Stimulated activated CD4-positive, alpha-beta T cell treated with anti-CD3 and anti-CD28 coated beads, Interleukin-1b, Interleukin-23, amount 100 ng/mL, for 24 hours (primary cell): ENCODE measurements around the gene CFAP57.
A peak's percentile ranks its signal among the peaks of the same experiment; 100 is the strongest.
"Not testable (repeated sequence)": the region's sequence is repeated elsewhere in the genome, so short reads cannot be mapped to it uniquely, and the experiment has no call there.

Experiments used
- DNase-seq, 4 experiments: peaks; one replicate each; pipeline ENCODE4 v3.0.0-alpha.2; 2020; ENCODE audit warnings: low read depth in 4 of 4, low spot score in 1 of 4

The CFAP57 gene

DNA sequence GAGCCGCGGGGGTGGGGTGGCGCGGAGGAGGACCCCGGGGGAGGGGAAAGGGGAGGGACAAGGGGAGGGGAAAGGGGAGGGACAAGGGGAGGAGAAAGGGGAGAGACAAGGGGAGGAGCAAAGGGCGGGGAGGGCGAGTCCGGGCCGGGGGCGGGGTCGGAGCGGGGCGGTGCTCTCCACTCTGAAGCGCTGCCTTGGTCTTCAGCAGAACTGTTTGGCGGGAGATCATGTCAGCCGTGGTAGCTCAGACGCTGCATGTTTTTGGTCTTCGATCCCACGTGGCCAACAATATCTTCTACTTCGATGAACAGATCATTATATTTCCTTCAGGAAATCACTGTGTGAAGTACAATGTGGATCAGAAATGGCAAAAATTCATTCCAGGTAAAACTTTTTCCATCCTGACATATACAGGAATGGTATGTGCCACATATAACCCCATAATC is 420 bp downstream of the CFAP57 start:
- DNase-seq, result peak; percentile 59 to 84 (median 75)

DNA sequence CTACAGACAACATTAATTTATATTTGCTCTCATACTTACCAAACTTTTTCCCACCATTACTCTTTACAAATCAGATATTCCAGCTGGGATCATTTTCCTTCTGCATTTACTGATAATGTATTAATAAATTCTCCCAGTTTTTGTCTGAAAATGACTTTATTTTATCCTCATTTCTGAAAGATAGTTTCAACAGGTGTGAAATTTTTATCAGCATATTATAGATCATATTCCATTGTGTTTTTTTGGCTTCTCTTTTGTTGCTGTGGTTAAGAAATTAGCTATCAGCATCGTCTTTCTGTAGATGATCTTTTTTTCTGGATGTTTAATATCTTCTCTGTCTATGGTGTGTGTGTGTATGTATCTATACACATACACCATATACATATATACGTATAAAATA is 2.7 kb downstream of the CFAP57 start:
- no peak for DNase-seq

DNA sequence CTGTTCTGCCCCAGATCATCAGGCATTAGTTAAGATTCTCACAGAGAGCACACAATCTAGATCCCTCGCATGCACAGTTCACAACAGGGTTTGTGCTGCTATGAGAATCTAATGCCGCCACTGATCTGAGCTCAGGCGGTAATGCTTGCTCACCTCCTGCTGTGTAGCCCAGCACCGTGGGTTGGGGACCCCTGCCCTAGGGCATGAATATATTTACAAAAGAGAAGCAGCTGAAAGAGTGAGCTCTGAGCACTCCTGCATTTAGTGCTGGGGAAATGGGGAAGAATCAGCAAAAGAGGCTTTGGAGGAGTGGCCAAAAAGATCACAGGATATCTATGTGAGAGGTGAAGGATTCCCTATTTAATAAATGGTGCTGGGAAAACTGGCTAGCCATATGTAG is 5.6 kb downstream of the CFAP57 start:
- no peak for DNase-seq

DNA sequence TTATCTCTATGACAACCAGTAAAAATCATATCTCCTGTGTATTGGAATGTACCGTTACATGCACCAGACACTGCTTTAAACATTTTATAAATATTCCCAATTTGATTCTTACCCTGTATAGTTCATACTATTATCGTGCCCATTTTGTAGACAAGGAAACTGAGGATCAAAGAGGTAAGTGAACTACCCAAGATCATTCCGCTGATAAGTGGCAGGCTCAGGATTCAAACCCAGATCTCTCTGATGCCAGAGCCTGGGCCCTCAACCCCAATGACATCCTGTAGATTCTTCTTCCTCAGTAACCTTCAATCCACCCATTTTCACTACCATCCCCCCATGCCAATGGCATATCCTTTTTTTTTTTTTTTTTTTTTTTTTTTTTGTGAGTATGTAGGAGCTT is 12.3 kb downstream of the CFAP57 start:
- no peak for DNase-seq

DNA sequence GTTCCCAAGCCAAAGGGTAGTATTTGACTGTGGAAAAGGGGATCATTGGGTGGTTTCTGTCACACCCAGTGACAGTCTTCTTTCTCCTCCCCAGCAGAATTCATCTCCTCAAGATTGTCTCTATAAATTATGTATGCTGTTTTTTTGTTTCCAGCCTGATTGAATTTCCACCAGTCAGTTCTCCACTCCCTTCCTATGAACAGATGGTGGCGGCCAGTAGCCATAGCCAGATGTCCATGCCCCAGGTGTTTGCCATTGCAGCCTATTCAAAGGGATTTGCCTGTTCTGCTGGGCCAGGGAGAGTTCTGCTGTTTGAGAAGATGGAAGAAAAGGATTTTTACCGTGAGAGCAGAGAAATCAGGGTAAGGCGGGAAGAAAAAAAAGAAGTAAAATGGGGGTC is 12.9 kb downstream of the CFAP57 start:
- no peak for DNase-seq

DNA sequence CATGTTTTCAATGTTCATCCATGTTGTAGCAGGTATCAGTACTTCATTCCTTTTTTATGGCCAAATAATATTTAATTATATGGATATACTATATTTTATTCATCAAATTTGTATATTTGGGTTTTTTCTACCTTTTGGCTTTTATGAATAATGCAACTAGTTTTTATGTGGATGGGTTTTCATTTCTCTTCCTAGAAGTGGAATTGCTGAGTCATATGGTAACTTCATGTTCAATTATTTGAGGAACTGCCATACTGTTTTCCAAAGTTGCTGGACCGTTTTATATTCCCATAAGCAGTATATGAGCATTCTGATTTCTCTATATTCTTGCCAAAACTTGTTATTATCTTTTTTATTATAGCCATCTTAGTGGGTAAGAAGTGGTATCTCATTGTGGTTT is 16.0 kb downstream of the CFAP57 start:
- no peak for DNase-seq

DNA sequence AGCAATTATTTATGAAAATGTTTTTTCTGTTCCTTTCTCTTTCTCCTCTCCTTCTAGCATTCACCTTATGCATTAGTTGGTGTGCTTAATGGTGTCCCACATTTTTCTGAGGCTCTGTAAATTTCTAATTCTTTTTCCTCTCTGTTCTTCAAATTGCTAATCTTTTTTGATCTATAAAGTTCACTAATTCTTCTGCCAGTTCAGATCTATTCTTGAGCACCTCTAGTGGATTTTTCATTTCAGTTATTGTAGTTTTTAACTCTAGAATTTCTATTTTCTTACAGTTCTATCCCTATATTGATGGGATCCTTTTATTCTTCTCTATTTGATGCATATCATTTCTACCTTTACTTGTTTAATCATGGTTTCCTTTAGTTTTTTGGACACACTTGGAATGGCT is 22.4 kb downstream of the CFAP57 start:
- no peak for DNase-seq

DNA sequence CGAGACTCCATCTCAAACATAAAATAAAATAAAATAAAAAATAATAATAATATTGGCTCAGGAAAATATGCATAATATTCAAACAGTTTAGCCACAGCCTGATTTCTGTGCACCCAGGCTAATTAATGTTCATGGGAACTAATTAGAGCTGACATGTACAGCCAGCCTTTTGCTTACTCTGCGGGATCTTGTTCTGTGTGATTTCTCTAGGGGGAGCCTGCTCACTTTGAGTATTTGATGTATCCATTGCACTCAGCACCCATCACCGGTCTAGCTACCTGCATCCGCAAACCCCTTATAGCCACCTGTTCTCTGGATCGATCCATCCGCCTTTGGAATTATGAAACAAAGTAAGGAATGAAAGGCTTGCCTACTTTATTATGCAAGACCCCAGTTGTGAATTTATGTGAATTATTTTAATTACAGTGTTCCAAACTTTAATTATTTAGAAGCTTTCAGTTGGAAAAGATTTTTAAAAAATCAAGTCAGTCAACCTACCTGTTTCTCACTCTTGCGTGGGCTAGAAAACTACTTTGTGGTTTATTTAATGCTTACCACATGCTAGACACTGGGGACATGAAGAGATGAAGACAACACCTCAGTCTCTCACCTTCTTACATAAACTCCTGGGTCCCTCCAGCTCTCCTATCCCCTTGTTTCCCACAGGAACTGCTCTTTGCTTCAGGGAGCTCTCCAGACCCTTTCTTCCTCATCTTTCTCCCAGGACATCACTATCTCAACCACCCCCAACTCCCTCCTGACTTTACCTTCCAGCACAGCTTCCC is 25.4 kb downstream of the CFAP57 start:
- DNase-seq, result no peak

DNA sequence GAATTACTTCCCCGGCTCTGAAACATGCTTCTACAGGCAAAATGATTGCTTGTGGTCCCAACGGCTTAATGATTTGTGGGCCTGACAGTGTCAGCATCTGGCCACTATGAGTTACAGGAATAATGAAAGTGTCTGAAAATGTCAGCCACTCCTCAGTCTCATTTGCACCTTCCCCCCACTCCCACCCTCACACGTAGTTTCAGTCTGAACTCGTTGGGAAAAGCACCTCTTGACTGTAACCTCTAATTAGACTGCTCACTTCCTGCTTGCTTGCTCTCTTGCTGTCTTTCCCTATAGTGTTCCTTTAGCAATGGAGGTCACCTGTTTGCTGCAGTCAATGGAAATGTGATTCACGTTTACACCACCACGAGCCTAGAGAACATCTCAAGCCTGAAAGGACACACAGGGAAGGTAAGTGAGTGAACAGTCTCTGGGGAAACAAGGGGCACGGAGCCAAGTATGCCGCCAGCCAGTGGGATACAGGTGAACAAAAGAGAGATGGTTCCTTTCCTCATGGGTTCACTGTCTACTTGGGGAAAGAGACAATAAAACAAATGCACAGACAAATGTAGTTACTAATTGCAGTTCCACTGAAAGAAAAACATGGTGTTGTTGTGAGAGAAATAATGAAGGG is 27.1 kb downstream of the CFAP57 start:
- DNase-seq, result no peak

DNA sequence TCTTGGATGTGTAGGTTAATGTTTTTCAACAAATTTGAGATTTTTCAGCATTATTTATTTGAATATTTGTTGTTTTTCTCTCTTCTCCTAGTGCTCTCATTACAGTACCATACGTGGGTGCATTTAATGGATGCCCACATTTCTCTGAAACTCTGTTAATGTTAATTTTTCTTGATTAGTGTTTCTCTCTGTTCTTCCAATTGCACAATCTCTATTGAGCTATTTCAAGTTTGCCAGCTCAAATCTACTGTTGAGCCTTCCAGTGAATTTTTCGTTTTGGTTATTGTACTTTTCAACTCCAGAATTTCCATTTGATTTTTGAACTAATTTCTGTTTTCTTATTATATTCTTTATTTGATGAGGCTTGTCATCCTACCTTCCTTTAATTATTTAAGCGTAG is 31.7 kb downstream of the CFAP57 start:
- no peak for DNase-seq

DNA sequence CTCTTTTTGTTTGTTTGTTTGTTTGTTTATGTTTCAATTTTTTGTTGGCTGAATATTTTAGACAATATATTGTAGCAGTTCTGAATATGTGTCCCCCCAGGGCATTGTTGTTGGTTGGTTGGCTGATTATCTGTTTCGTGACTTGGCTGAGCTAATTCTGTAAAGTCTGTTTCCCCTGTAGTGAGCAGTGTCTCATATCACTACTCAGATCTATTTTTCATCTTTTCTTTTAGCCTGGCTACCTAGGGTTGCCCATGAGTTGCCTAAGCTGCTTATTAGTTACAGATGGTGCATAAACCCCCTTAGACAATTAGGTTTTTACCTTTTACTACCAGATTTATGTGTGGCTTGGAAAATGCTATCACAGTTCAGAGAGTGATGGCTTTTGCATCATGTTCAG is 32.3 kb downstream of the CFAP57 start:
- DNase-seq, result no peak

DNA sequence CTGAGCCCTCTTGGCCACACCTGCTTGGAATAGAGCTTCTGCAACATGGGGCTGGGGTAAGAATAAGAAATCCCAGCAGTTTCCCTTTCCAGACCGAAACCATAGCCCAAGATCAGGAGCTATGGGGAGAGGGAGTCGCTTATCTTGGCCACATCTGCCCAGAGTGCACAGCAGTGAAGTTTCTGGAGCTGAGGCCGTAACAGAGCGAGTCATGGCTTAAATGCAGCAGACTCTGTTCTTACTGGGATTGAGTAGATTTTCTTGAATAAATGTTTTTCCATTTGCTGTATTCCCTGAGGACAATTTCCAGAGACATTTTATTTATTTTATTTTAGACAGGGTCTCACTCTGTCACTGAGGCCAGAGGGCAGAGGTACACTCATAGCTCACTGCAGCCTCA is 33.5 kb downstream of the CFAP57 start:
- DNase-seq, result no peak

DNA sequence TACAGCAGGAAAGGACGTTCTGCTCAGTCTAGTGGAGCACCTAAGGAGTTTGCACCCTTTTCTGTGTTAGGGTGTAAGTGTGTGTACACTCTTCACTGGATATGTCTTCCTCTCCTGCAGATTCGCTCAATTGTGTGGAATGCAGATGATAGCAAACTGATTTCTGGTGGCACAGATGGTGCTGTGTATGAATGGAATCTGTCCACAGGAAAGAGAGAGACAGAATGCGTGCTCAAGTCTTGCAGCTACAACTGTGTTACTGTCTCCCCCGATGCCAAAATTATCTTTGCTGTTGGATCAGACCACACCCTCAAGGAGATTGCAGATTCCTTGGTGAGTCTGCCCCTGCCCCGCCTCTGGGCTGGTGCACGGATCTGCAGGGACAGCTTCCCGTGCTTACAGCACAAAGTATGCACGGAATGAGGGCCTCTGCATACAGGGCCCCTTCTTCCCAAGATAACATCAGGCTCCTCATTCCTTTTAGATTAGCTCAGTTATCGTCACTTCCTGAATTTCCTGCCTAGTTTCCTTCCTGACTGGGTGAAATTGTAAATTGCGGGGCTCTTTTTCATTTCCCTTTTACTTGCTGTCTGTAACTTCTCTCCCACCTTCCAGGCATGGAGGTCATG is 34.6 kb downstream of the CFAP57 start:
- no peak for DNase-seq

DNA sequence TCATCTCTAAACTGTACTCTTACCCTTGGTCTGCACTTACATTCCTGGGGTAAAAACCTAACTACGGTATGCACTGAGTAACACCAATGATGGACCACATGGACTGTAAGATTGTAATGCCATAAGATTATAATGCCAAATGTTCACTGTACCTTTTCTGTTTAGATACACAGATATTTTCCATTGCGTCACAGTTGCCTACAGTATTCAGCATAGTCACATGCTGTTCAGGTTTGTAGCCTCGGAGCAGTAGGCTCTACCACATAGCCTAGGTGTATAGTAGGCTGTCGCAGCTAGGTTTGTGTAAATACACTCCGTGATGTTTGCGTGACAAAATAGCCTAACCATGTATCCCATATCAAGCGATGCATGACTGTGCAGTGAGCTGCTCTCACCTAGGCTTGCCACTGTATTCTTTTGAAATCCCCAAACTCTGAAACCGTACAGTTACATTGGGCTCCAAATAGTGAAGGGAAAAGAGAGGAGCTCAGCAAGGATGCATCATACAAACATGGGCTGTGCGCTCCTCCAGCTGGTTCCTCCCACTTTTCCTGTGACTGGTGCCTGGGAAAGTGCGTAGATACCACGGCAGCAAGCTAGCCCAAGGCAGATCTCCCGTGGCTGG is 35.2 kb downstream of the CFAP57 start:
- DNase-seq, result no peak

DNA sequence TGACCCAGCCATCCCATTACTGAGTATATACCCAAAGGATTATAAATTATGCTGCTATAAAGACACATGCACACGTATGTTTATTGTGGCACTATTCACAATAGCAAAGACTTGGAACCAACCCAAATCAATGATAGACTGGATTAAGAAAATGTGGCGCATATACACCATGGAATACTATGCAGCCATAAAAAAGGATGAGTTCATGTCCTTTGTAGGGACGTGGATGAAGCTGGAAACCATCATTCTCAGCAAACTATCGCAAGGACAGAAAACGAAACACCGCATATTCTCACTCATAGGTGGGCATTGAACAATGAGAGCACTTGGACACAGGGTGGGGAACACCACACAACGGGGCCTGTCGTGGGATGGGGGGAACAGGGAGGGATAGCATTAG is 36.1 kb downstream of the CFAP57 start:
- not testable (repeated sequence) for DNase-seq

DNA sequence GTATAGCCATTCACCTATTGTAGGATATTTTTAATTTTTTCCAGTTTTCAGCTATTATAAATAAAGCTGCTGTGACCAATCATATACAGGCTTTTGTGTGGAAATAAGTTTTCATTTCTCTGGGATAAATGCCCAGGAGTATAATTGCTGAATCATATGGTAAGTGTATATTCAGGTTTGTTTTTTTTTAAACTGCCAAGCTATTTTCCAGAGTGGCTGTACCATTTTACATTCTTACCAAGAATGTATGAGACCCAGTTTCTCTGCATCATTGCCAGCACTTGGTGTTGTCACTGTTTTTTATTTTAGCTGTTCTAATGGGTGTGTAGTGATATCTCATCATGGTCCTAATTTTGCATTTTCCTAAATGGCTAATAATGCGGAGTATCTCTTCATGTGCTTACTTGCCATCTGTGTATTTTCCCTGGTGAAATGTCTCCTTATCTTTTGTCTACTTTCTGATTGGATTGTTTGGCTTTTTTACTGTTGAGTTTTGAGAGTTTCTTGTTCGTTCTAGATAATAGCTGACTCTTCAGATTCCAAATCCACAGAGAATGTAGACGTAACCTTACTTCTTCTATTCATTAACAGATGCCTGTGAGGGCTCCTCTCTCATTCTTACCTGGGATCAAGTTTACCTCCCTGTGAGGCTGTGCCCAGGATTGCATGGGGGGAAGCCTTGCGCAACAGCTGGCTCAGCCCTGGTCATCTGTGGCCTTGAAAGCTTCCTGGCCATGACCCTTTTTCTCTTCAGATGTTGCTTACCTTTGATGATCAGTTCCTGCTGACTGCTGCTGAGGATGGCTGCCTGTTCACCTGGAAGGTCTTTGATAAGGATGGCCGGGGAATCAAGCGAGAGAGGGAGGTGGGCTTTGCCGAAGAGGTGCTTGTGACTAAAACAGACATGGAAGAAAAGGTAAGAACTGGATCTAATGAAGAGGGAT is 42.6 kb downstream of the CFAP57 start:
- DNase-seq, result no peak

DNA sequence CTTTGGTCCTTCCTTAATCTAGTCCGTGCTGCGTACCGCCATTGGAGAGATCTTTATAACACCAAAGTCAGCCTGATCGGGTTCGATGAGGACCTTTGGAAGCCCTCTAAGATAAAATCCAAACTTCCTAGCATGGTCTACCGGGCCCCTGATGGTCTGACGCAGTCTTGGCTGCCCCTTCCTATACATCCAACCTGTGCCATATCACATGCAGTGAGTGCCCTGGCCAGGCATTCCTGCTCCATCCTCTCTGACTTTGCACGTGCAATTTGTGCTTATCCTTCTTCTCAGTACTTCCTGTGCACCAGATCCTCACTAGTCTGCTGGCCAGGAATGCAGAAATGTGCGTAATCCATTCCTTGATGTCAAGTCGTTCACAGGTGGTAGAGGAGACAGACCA is 45.6 kb downstream of the CFAP57 start:
- no peak for DNase-seq

DNA sequence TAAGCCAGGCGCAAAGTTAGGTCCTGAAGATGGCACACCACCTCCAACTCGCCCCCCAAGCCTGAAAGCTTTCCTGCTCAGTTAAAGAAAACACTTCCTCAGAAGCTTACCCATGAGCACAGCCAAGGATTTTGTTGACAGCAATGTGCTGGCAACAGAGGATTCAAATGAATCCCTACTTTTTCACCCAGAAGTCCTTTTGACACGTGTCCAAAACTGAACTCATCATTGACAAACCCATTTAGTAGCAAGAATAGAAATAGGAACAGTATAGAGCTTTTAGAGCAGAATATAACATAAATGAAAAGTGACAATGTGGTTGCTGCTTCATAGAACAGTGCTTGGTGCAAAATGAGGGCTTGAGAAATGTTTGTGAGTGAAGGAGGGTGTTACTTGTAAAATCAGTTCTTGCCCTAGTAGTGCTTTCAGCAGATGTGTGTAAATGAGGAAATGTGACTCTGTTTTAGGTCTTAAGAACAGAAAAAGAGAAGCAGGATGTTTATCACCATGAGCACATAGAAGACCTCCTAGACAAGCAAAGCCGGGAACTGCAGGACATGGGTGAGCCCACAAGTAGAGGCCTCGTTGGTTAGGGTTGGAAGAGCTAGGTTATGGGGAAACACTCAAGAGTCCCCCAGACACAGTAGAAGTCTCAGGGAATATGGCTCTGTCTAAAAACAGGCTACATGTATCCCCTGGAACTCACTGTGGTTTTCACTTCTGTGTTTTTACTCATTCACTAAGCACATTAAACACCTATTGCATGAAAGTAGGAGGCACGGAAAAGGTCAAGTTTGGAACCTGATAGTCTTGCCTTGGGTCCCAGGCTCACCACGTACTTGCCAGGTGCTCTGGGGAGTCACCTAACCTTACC is 49.0 kb downstream of the CFAP57 start:
- DNase-seq, result no peak

DNA sequence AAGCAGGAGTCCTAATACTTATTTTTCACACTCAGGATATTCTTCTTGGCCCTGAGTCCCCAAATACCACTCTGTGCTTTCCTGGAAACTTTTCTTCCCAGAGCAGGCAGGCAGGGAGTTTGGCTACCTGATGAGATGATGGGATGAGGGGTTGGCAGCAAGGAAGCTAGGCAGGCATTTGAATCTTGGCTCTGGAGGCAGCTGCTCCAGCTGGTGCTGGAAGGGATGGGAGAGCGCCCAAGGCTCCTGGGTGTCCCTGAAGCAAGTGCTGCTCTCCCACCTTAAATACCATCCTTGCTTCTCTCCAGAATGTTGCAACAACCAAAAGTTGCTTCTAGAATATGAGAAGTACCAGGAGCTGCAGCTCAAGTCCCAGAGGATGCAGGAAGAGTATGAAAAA is 49.7 kb downstream of the CFAP57 start:
- no peak for DNase-seq

DNA sequence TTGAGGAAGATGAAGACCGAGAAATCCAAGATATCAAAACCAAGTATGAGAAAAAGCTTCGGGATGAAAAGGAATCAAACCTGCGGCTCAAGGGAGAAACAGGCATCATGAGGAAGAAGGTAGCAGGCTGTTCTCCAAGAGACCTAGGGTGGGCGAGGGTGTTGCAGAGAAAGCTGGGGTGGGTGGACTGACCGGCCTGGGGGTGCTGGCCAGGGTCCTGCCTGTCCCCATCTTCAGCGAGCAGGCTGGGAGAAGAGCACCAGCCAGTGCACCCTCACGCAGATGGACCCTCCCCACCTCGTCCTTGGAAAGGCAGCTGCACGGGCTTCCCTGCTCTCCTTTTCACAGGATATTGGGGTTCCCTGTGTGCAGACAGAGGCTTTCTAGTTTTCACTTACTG is 50.7 kb downstream of the CFAP57 start:
- DNase-seq, result no peak
